NCI-H1436 (cell line): ENCODE results near the gene GLYAT.
"Not testable (repeated sequence)": the region's sequence is repeated elsewhere in the genome, so short reads cannot be mapped to it uniquely, and the experiment has no call there.

Experiments used
- DNase-seq: peaks from one replicate; lab custom pipeline; 2025; lab: John Stamatoyannopoulos, UW

Gene GLYAT

DNA sequence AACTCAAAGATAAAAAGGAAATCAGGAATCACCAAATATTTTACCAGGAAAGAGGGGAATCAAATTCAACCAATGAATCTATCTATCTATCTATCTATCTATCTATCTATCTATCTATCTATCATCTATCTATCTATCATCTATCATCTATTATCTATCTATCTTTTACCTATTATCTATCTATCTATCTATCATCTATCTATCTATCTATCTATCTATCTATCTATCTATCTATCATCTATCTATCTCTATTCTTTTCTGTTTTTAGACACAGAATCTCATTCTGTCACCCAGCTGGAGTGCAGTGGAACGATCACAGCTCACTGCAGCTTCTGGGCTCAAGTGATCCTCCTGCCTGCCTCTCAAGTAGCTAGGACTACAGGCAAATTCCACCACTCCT, 54.2 kb downstream of the GLYAT start:
- not testable (repeated sequence) for DNase-seq

DNA sequence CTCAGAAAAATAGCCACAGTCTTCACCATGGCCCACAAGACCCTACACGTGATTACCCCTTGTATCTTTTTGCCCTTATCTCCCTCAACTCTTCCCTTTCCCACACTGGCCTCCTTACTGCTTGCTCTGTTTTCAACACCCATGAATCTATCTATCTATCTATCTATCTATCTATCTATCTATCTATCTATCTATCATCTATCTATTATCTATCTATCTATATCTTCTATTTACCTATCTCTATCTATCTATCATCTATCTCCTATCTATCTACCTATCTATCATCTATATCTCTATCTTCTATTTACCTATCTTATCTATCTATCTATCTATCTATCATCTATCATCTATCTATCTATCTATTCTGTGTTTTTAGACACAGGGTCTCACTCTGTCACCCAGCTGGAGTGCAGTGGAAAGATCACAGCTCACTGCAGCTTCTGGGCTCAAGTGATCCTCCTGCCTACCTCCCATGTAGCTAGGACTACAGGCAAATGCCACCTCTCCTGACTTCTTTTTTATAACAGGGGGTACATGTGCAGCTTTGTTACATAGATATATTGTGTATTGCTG, 55.1 kb downstream of the GLYAT start:
- no peak for DNase-seq

DNA sequence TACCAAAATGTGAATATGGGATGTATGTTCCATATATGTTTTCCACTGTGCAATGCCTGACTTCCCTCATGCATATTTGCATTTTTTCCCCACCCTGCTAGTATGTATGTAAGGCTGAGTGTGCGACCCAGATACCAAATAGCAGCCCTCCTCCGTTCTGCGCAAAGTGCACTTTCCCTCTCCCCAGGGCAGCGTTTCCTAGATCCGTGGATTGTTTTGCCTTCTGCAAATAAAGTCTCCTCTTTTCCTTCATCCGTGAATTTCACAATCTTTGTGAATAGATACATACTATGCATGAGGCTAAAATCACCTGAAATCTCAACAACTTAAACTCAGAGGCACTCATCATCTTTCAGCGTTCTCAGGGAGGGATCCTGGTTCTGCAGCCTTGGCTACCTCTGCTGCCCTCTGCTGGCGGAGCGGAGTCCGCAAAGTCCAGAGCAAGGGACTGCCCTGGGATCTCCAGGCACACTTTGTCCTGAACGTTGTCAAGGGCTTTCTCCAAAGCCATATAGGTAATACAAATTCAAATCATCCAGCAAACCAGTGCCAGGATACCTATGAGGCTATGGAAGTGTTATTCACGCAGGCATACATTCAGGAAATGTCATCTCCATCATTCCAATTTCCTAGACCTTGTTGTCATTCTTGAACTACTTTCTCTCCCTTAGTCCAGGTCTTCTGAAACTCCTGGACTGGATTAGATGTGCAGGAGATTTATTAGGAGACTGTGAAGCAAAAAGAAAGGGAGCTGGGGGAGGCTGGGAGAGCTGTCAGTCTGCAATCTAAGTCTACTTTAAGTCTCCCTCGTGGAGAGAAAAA, 56.2 kb downstream of the GLYAT start:
- DNase-seq, result peak; percentile 45

DNA sequence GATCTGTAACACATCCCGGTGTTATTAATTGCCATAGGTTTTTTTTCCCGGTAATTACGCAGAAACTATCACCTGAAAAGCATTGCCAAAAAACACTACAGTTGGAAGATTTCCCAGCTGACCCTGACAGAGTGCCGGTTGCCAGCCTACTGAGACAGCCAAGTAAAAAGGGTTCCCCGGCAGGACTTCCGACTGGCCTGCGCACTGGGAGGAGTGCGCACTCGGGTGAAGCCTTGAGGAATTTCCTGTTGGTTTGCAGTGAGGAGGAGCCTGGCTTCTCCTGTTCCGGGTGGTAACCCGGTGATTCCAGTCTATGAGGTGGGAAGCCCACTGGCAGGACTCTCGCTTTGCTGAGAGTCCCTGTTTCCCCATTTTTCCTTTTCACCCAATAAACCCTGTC, 57.1 kb downstream of the GLYAT start:
- no peak for DNase-seq

DNA sequence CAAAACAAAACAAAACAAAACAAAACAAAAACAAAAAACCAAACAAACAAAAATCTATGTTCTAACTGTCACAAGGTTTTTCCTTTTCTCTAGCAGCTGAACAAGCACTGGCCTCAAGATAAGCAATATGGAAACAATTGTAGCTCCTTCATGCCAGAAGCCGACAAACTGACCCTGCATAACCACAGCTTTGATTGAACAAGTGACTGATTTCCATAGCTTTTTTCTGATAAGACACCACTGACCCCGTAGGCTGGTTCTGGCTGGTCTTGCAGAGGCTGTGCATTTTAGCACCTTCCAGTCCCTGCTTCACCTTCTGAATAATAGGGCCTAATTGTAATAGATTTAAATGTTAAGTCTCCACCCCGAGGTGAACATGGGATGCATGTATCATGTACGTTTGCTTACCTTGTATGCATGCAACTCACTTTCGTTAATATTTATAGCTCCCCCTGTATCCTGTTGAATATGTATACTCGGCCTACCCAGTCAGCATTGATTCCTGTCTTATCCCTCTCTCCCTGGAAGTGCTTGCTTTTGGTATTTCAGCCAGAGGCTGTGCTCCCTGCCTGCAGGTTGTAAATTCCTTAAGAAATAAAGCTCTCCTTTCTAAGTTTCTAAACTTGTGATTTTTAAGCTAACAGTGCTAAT, 59.6 kb downstream of the GLYAT start:
- no peak for DNase-seq

DNA sequence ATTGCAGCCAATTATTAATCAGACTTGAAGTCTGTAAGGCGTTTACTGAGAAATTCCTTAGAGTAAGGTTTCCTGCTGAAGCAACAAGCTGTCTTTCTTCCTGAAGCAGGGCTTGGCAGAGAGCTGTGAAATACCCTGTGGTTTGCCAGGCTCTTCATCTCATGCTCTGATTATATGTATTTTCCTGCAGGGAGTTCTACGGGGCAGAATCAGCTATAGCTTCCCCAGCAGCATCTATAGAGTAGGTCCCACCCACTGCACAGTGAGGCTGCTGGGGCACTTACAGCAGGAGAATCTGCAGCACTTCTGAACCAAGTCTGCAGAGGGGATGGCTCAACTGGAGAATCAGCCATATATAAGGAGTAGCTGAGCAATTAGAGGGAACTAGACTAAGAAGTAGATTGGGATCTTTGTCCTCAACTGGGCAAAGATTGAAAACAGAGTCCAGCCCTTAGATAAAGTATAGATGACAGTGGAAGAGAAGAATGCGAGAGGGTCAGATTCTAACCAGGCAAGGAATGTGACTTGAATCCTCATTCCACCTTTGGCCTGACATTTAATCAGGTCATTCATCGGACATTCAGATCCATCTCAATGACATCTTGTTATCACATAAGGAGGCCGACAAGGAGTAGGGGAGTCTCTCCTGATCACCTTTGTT, 71.7 kb downstream of the GLYAT start:
- no peak for DNase-seq

DNA sequence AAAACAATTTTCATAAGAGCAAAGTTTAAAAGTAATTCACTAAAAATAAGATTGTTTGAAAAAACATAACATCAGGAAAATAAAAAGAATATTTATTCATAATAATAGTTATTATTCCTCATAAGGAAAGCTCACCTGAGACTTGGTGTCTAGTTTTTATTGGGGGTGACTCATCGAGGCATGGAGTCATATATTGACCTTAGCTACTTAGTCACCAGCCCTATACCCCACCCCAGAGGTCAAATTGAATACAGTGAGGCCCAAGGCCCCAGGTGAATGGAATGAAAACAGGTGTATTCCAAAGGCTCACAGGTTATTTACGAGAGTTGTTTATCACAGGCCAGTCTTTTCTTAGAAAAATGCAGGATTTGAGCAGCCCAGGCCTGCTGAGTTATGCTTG, 72.3 kb downstream of the GLYAT start:
- no peak for DNase-seq
